Neural crest cell (in vitro differentiated cells): ENCODE data around the gene DDX42. TPM values are rescaled to one million over a fixed set of nuclear protein-coding genes. Genes with fewer than 3 reads are reported as not detected.

Experiments
- DNase-seq: peaks from one replicate; pipeline ENCODE4 v3.0.0; 2021; ENCODE audit warnings: low read depth, mixed read lengths, low spot score
- H3K27ac Mint-ChIP-seq: one replicate; pipeline ENCODE4 v1.8.0; 2021; ENCODE audit warnings: mild to moderate bottlenecking, mixed read lengths; ENCODE audit not compliant: unreplicated experiment
- H3K27me3 Mint-ChIP-seq: 2 replicates; pipeline ENCODE4 v1.8.0; 2021; ENCODE audit warnings: low read depth, mild to moderate bottlenecking, mixed read lengths
- H3K36me3 Mint-ChIP-seq: 2 replicates; pipeline ENCODE4 v1.8.0; 2021; ENCODE audit warnings: low read depth, mild to moderate bottlenecking, mixed read lengths
- H3K4me1 Mint-ChIP-seq: 2 replicates; pipeline ENCODE4 v1.8.0; 2021; ENCODE audit warnings: mixed read lengths
- H3K4me3 Mint-ChIP-seq: one replicate; pipeline ENCODE4 v1.8.0; 2021; ENCODE audit warnings: mild to moderate bottlenecking, mixed read lengths
- H3K9me3 Mint-ChIP-seq: 2 replicates; pipeline ENCODE4 v1.8.0; 2021; ENCODE audit warnings: mixed read lengths
- total RNA-seq: library from RNA; stranded (reverse); gene quantifications from 2 replicates; pipeline ENCODE4 v1.2.1, GENCODE V29; 2021
- TF ChIP-seq, protein P1 (sequence below): fragments of 200-600 bp; sonication (generic); conservative IDR thresholded peaks from 2 replicates; pipeline ENCODE4 v1.5.0; 2021; ENCODE audit warnings: antibody characterized with exemption, mild to moderate bottlenecking

DDX42 gene
- total RNA-seq, 1 donor from 2014 or later, result 160 TPM

- no peak for DNase-seq
- no peak overlapping the region for H3K27ac Mint-ChIP-seq
- no peaks in the 10 kb centered on the region for H3K4me1 Mint-ChIP-seq
- H3K27me3 Mint-ChIP-seq, result no peaks in the 10 kb centered on the region
- no peak overlapping the region for H3K4me3 Mint-ChIP-seq
- H3K9me3 Mint-ChIP-seq, result no peaks in the 10 kb centered on the region
- H3K36me3 Mint-ChIP-seq, result peaks cover 26% of the 10 kb centered on the region
- TF ChIP-seq, protein P1, sequence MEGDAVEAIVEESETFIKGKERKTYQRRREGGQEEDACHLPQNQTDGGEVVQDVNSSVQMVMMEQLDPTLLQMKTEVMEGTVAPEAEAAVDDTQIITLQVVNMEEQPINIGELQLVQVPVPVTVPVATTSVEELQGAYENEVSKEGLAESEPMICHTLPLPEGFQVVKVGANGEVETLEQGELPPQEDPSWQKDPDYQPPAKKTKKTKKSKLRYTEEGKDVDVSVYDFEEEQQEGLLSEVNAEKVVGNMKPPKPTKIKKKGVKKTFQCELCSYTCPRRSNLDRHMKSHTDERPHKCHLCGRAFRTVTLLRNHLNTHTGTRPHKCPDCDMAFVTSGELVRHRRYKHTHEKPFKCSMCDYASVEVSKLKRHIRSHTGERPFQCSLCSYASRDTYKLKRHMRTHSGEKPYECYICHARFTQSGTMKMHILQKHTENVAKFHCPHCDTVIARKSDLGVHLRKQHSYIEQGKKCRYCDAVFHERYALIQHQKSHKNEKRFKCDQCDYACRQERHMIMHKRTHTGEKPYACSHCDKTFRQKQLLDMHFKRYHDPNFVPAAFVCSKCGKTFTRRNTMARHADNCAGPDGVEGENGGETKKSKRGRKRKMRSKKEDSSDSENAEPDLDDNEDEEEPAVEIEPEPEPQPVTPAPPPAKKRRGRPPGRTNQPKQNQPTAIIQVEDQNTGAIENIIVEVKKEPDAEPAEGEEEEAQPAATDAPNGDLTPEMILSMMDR, result no peak
These were observed 45.2 kb downstream of the DDX42 start for GRCh38 chr17:63819131-63819530.

DNA sequence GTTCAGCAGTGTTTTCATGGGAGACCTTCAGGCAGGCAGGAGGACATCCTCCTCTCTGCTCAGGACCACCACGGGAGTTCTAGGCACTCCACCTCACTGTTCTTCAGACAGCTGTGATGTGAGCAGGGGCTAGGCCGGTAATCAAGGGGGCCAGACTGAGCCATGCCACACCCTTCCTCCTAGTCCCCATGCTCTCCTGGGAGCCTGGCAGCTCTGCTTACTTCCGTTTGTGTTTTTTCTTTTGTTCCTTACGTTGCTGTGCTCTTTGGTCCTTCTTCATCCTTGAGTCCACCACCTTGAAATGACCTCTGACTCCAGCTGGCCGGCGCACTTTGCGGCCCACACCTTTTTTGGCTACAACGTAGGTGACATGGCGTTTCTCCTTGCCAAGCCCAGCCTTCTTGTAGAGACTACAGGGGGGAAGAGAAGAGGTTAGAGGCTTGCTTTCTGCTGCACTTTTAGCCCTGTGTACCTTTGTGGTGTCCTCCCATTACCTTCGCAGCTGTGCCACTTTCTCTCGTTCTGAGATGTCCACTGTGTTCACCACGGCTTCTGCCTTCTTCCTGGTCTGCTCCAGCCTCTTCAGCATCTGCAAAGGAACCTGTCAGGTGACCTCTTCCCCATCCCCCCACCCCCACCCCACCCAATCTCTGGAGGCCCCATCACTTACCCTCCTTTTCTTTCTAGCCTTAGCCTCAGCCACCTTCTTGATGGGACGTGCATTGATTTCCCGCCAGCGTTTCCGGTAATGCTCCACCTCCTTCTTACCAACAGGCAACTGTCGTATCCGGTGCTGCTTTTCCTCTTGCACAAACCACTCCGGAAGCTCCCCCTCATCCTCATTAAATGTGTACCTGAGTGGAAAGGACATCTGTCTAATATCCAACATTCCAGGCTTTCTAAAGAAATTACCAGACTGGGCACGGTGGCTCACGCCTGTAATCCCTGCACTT, 45.9 kb downstream of the DDX42 start:
- no peak for DNase-seq
- Mint-ChIP-seq H3K36me3 (peaks cover 32% of the 10 kb centered on the region), H3K27ac (no peak overlapping the region), H3K27me3 (no peaks in the 10 kb centered on the region), H3K4me1 (no peaks in the 10 kb centered on the region), H3K9me3 (no peaks in the 10 kb centered on the region), H3K4me3 (no peak overlapping the region)
- TF ChIP-seq, protein P1, result no peak

DNA sequence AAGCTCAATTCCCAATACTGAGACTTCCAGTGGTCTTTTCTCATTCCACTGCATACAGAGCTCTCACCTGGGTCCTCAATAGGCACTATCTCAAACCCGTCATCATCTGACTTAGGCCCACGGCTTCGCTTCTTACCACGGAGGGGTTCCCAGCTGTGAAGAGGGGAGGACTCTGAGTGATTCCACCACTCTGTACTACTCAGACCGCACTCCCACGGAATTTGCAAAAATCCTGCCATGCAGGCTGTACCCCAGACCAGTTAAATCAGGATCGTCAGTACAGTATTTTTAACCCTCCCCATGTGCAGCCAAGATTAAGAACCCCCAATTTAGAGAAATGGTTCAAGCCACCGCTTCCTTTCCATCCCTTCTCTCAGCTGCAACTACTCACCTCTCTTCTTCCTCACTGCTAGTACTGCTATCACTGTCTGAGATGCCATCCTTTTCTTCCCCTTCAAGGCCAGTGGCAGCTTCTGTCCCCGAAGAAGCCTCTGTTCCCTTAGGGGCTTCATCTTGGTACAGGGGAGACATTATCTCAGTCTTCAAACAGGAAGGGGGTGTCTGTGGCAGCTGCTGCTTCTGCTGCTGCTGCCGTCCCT, 47.1 kb downstream of the DDX42 start:
- Mint-ChIP-seq H3K27ac (peak overlapping the region; percentile 28), H3K36me3 (peaks cover 35% of the 10 kb centered on the region), H3K9me3 (no peaks in the 10 kb centered on the region), H3K4me1 (peaks cover 8% of the 10 kb centered on the region), H3K4me3 (no peak overlapping the region), H3K27me3 (no peaks in the 10 kb centered on the region)
- DNase-seq, result no peak
- TF ChIP-seq, protein P1, result no peak

GRCh38 chr17:63821804-63822203, 47.8 kb downstream of the DDX42 start:
- no peak for DNase-seq
- H3K27me3 Mint-ChIP-seq, result no peaks in the 10 kb centered on the region
- no peaks in the 10 kb centered on the region for H3K9me3 Mint-ChIP-seq
- no peak overlapping the region for H3K4me3 Mint-ChIP-seq
- peaks cover 15% of the 10 kb centered on the region for H3K4me1 Mint-ChIP-seq
- TF ChIP-seq, protein P1, result no peak
- H3K27ac Mint-ChIP-seq, result no peak overlapping the region
- H3K36me3 Mint-ChIP-seq, result peaks cover 36% of the 10 kb centered on the region

DNA sequence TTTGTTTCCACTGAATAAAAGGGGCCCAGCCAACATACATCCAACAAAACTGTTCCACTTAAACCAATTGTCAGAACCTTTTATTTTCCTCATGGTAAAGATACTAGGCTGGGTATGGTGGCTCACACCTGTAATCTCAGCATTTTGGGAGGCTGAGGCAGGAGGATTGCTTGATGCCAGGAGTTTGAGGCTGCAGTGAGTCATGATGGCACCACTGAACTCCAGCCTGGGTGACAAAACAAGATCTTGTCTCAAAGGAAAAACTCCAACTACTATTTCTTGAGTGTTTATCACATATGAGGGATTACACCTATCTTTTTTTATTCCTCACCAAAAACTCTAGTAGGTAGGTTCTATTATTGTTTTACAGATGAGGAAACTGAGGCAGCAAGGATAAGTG, 48.6 kb downstream of the DDX42 start:
- Mint-ChIP-seq H3K36me3 (peaks cover 36% of the 10 kb centered on the region), H3K27me3 (peaks cover 3% of the 10 kb centered on the region), H3K27ac (no peak overlapping the region), H3K4me1 (peaks cover 19% of the 10 kb centered on the region), H3K9me3 (no peaks in the 10 kb centered on the region), H3K4me3 (peak overlapping the region; percentile 62)
- TF ChIP-seq, protein P1, result no peak
- DNase-seq, result no peak
